PFSK-1 (cell line): ENCODE results near the gene TNFRSF11A.

Source experiments
- FOXP2 ChIP-seq: optimal IDR thresholded peaks from 2 replicates; pipeline ENCODE3; 2011; ENCODE audit warnings: borderline replicate concordance, control low read depth, inconsistent platforms; ENCODE audit not compliant: insufficient read depth; ENCODE audit errors: extremely low read length, extremely low read depth
- POLR2AphosphoS5 ChIP-seq: IDR thresholded peaks from 2 replicates; pipeline ENCODE4 v1.6.1; 2012; ENCODE audit warnings: low read depth, mild to moderate bottlenecking, control low read depth, low read length, moderate library complexity
- REST ChIP-seq, 2 experiments: IDR thresholded peaks; 2 replicates each; pipeline versions ENCODE4 v1.6.1 to v1.8.0; 2011 to 2012; ENCODE audit warnings: low read depth in 2 of 2, low read length in 2 of 2, control low read depth in 1 of 2, inconsistent platforms in 1 of 2, mild to moderate bottlenecking in 1 of 2, moderate library complexity in 1 of 2; ENCODE audit not compliant: insufficient read depth in 1 of 2
- SIN3A ChIP-seq: IDR thresholded peaks from 2 replicates; pipeline ENCODE4 v1.6.1; 2012; ENCODE audit warnings: mild to moderate bottlenecking, low read length, moderate library complexity, borderline replicate concordance; ENCODE audit not compliant: insufficient read depth
- TAF1 ChIP-seq: IDR thresholded peaks from 2 replicates; pipeline ENCODE4 v1.6.1; 2012; ENCODE audit warnings: low read length, control low read depth, borderline replicate concordance; ENCODE audit not compliant: insufficient read depth

Gene TNFRSF11A

GRCh38 chr18:62329691-62330454 lies 4.8 kb downstream of the TNFRSF11A start:
- no peak for TF ChIP-seq REST (IDR thresholded peaks at IDR 0.05; ENCODE audit: insufficient read depth in 1 of 2, low read depth in 2 of 2, low read length in 2 of 2)
- TF ChIP-seq FOXP2: no peak
- TF ChIP-seq POLR2AphosphoS5: no peak
- TF ChIP-seq SIN3A: no peak
- TF ChIP-seq TAF1: no peak

GRCh38 chr18:62330650-62331049 lies 5.5 kb downstream of the TNFRSF11A start:
- TF ChIP-seq FOXP2 (no peak), POLR2AphosphoS5 (no peak), TAF1 (no peak), REST (IDR thresholded peaks at IDR 0.05; ENCODE audit: insufficient read depth in 1 of 2, low read depth in 2 of 2, low read length in 2 of 2) (no peak), SIN3A (no peak)

GRCh38 chr18:62331581-62332356 lies 6.7 kb downstream of the TNFRSF11A start:
- no peak for TF ChIP-seq SIN3A
- no peak for TF ChIP-seq POLR2AphosphoS5
- no peak for TF ChIP-seq TAF1
- no peak for TF ChIP-seq REST (IDR thresholded peaks at IDR 0.05; ENCODE audit: insufficient read depth in 1 of 2, low read depth in 2 of 2, low read length in 2 of 2)
- no peak for TF ChIP-seq FOXP2

- TF ChIP-seq SIN3A: no peak
- TF ChIP-seq POLR2AphosphoS5: no peak
- no peak for TF ChIP-seq REST (IDR thresholded peaks at IDR 0.05; ENCODE audit: insufficient read depth in 1 of 2, low read depth in 2 of 2, low read length in 2 of 2)
- no peak for TF ChIP-seq FOXP2
- no peak for TF ChIP-seq TAF1
Observed at GRCh38 chr18:62332431-62332830, 7.3 kb downstream of the TNFRSF11A start.
